ENCODE measurements around the gene TAF10.

The TAF10 gene

GRCh38 chr11:6578134-6578533 is 33.9 kb downstream of the TAF10 start:
- POLR2A ChIA-PET (ENCODE audit: low non-redundant PET): no interaction called here
- no peak for DNase-seq (ENCODE audit: low spot score)
- TF ChIP-seq CTCF (conservative IDR thresholded peaks at IDR 0.05; ENCODE audit: low read depth): no peak
- no peak overlapping the region for H3K27ac ChIP-seq
- CTCF ChIA-PET: no interaction called here

DNA sequence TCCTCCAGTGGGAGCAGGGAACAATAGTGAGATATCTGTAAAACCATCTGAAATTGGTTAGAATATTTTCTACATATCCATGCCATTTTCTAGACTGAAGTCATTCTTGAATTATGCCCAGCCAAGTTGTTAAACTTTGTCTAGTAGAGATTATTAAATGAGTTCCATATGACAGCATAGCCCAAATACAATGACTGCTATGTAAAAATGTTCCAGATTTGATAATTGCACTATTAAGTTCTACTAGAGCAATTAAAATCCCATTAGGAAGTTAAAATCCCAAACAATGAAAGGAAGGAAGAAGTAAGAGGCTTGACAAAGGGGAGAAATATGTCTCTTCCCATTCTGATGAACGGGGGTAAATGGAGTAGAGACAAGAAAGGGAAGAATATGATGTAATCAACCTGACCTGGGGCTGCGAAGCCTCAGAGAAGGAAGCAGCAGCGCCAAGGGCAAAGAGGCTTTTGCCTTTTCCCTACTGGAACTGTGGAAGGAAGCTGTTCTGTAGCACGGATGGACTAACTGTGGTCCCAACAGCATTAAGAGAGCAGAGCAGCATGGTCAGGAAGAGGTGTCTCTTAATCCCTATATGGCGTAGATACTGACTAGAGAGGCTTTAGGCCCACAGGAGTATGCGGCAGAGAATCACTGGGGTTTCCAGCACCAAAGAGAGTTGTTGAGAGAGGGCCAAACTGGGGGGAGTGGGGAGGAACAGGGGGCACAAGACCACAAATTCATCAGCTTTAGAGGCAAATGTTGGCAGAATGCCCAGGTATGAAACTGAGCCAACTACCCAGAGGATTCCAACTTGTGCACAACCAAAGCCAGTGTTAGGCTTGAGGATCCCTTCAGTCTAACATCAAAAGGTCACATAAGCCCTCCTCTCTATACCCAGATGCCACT is 35.3 kb downstream of the TAF10 start:
- CTCF ChIA-PET: no interaction called here
- no peak for TF ChIP-seq CTCF (conservative IDR thresholded peaks at IDR 0.05; ENCODE audit: low read depth)
- no peak overlapping the region for H3K27ac ChIP-seq
- POLR2A ChIA-PET (ENCODE audit: low non-redundant PET): no interaction called here
- DNase-seq (ENCODE audit: low spot score): no peak

- no peak overlapping the region for H3K27ac ChIP-seq
- no peak for TF ChIP-seq CTCF (conservative IDR thresholded peaks at IDR 0.05; ENCODE audit: low read depth)
- ChIA-PET POLR2A (ENCODE audit: low non-redundant PET) (no interaction called here), CTCF (interaction anchor here (1.3 kb wide), 1 partner anchor 44 kb away, joined by 3 read pairs; no protein-coding TSS in a partner anchor)
- no peak for DNase-seq (ENCODE audit: low spot score)
These were observed 37.0 kb downstream of the TAF10 start for GRCh38 chr11:6574816-6575715.

DNA sequence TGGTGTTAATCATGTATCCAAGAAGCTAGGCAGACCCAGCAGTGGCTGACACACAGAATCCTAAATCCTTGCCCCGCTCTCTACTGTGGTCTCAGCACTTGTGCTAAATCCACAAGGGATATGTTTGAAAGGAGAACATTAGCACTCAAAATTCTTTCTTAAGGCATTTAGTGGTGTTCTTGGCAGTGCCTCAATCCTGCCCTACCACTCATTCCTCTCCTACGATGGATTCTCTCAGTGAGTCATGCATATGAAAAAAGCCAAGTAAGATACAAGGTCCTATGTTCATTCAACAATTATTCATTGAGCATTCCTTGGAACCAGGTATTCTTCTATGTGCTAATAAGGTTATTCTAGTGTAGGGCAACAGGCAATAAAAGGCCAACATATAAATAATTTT is 39.8 kb downstream of the TAF10 start:
- TF ChIP-seq CTCF (conservative IDR thresholded peaks at IDR 0.05; ENCODE audit: low read depth): no peak
- no peak for DNase-seq (ENCODE audit: low spot score)
- POLR2A ChIA-PET (ENCODE audit: low non-redundant PET): no interaction called here
- CTCF ChIA-PET: no interaction called here
- no peak overlapping the region for H3K27ac ChIP-seq

- ChIA-PET POLR2A (ENCODE audit: low non-redundant PET) (no interaction called here), CTCF (no interaction called here)
- TF ChIP-seq CTCF (conservative IDR thresholded peaks at IDR 0.05; ENCODE audit: low read depth): no peak
- no peak for DNase-seq (ENCODE audit: low spot score)
- H3K27ac ChIP-seq: no peak overlapping the region
These were observed 40.5 kb downstream of the TAF10 start for GRCh38 chr11:6571434-6572008.

- CTCF ChIA-PET: no interaction called here
- DNase-seq (ENCODE audit: low spot score): no peak
- no peak overlapping the region for H3K27ac ChIP-seq
- POLR2A ChIA-PET (ENCODE audit: low non-redundant PET): no interaction called here
- TF ChIP-seq CTCF (conservative IDR thresholded peaks at IDR 0.05; ENCODE audit: low read depth): no peak
These were observed 41.2 kb downstream of the TAF10 start for GRCh38 chr11:6570691-6571427.
